Gastrocnemius medialis (tissue), 4 donors: Measurements from ENCODE around the gene USP21. TPM values are rescaled to one million over a fixed set of nuclear protein-coding genes. Genes with fewer than 3 reads are reported as not detected.

Source experiments
- ATAC-seq, 2 donors: fragments of 150-250 bp; one replicate each; pipeline ENCODE4 v1.9.1; 2016
- DNase-seq, 2 donors: peaks; one replicate each; pipeline ENCODE4 v3.0.0-alpha.2; 2019
- H3K27ac ChIP-seq, 4 donors: fragments of 200-600 bp; sonication (generic); 1 replicate in 1 of 4; 2 replicates in 3 of 4; pipeline ENCODE4 v1.5.1; 2016 to 2018; ENCODE audit warnings: mild to moderate bottlenecking in 2 of 4, moderate library complexity in 1 of 4
- H3K27me3 ChIP-seq, 3 donors: fragments of 200-600 bp; sonication (generic) in 2 of 3; 1 replicate in 1 of 3; 2 replicates in 2 of 3; pipeline versions ENCODE4 v1.5.1 to v1.6.0; 2016 to 2019; ENCODE audit warnings: mild to moderate bottlenecking in 1 of 3, moderate library complexity in 1 of 3
- H3K36me3 ChIP-seq, 2 donors: fragments of 200-600 bp; sonication (generic) in 1 of 2; one replicate each; pipeline ENCODE4 v1.5.1; 2017 to 2018
- H3K4me1 ChIP-seq, 2 donors: fragments of 200-600 bp; sonication (generic) in 1 of 2; one replicate each; pipeline ENCODE4 v1.5.1; 2016 to 2017; ENCODE audit warnings: mild to moderate bottlenecking in 2 of 2
- H3K4me3 ChIP-seq, 4 donors: fragments of 200-600 bp; sonication (generic) in 3 of 4; 1 replicate in 1 of 4; 2 replicates in 3 of 4; pipeline ENCODE4 v1.5.1; 2016 to 2019; ENCODE audit warnings: mild to moderate bottlenecking in 2 of 4
- H3K9me3 ChIP-seq, 3 donors: fragments of 200-600 bp; sonication (generic) in 2 of 3; 1 replicate in 1 of 3; 2 replicates in 2 of 3; pipeline ENCODE4 v1.5.1; 2016 to 2019
- POLR2A ChIP-seq, 2 donors: fragments of 450-650 bp; IDR thresholded peaks; one replicate each; pipeline ENCODE4 v1.6.1; 2017; ENCODE audit warnings: antibody characterized with exemption in 2 of 2, mild to moderate bottlenecking in 2 of 2, moderate library complexity in 2 of 2
- in situ Hi-C, 4 donors: fragments of 200-750 bp; cut with MboI; loops; one replicate each; pipeline versions ENCODE4 v1.15.0 to v1.8.0; 2017; ENCODE audit warnings: low sequenced_read_pairs in 4 of 4
- intact Hi-C: fragments of 100-400 bp; cut with DNase I; formaldehyde crosslinking; loops from one replicate; pipeline ENCODE4 v1.15.1; 2023; ENCODE audit warnings: low total_unique reads
- total RNA-seq, 4 donors: library from RNA; depleted of rRNA; stranded (reverse); fragments of >200 nt; gene quantifications; one replicate each; pipeline versions ENCODE4 v1.1.0 to v1.2.3, GENCODE V29; 2016
- TF ChIP-seq, protein P1 (sequence below), 5 experiments: fragments of 450-650 bp in 3 of 5; fragments of 200-600 bp in 2 of 5; sonication (generic) in 2 of 5; IDR thresholded peaks in 4 of 5; conservative IDR thresholded peaks in 1 of 5; 1 replicate in 4 of 5; 2 replicates in 1 of 5; pipeline ENCODE4 v1.5.1; 2016 to 2019; ENCODE audit warnings: antibody characterized with exemption in 5 of 5, mild to moderate bottlenecking in 3 of 5, moderate library complexity in 3 of 5

Gene USP21
- total RNA-seq, 4 donors from 2014 or later: 16.5 to 20.8 (median 18.0) TPM

DNA sequence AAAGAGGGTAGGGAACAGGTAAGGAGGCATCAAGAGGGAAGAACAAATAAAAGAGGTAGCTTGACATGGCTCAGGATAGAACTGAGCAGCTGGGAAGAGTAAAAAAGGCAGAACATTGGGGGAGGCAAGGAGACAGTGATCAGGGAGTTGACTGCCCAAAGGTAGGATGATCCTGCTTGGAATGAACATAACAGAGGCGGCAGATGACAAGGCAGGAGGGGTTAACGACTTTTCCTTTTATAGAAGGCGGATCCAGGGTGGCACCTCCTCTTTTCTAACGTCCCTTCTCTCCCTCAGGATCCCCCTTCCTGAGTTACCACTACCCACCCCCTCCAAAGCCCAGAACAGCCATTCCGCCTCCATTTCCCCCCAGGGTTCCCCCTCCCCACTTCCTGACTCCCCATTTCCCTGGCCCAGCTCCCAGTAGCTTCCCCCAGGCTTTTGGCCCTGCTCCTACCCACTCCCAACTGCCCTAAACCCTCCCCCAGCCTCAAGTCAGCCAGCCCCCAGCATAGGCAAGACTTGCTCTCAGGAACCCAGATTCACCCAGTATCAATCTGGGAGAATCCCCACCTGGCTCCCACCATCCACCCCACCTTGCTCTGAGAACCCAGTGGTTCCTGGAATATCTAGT, 40.3 kb downstream of the USP21 start:
- in situ Hi-C loops (loop anchor here (10.0 to 25.0 kb wide), 3 partner anchors 185 to 563 kb away; partner anchors contain the start of genes DUSP12 (in 2 of the 4) and ATF6 (in 1 of the 4)), intact Hi-C loops (loop anchor here (5.0 kb wide), 1 partner anchor 188 kb away; no protein-coding TSS in a partner anchor)
- TF ChIP-seq, protein P1, sequence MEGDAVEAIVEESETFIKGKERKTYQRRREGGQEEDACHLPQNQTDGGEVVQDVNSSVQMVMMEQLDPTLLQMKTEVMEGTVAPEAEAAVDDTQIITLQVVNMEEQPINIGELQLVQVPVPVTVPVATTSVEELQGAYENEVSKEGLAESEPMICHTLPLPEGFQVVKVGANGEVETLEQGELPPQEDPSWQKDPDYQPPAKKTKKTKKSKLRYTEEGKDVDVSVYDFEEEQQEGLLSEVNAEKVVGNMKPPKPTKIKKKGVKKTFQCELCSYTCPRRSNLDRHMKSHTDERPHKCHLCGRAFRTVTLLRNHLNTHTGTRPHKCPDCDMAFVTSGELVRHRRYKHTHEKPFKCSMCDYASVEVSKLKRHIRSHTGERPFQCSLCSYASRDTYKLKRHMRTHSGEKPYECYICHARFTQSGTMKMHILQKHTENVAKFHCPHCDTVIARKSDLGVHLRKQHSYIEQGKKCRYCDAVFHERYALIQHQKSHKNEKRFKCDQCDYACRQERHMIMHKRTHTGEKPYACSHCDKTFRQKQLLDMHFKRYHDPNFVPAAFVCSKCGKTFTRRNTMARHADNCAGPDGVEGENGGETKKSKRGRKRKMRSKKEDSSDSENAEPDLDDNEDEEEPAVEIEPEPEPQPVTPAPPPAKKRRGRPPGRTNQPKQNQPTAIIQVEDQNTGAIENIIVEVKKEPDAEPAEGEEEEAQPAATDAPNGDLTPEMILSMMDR (IDR thresholded peaks at IDR 0.05 in 4 of 5, conservative IDR thresholded peaks at IDR 0.05 in 1 of 5): no peak
- TF ChIP-seq POLR2A (IDR thresholded peaks at IDR 0.05): no peak
- H3K36me3 ChIP-seq: peaks cover 0 to 12% of the 10 kb centered on the region in 2 donors
- no peaks in the 10 kb centered on the region for H3K27me3 ChIP-seq
- peaks cover 54 to 57% of the 10 kb centered on the region in 2 donors for H3K4me1 ChIP-seq
- no peak overlapping the region for H3K4me3 ChIP-seq
- DNase-seq (no peak), ATAC-seq (no peak)
- peak overlapping the region; percentile 94 to 99 (median 98) for H3K27ac ChIP-seq
- H3K9me3 ChIP-seq: no peaks in the 10 kb centered on the region

DNA sequence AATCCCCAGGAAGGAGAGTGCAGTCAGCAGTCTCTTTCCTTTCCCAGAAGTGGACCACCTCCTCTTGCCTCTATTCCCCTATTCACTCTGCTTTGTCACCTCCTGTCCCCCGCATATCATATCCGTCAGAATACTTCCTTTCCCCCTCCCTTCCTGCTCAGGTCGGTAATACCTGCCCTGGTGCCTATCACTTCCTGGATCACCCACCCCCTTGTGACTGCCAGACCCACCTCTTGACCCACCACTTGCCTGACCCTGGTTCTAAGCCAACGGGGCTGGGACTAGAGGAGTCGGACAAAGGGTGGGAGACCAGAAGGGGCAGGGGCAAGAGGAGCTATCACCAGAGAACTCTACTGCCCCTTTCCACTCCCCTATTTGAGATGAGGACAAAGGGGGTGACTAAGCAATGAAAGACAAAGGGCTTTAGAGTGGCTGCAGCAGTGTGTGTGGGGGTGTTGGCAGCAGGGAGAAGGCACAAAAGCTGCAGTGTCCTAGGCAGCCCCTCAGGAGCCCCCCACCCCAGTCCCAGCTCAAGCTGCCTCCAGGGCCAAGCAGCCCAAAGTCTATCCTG, 41.2 kb downstream of the USP21 start:
- TF ChIP-seq POLR2A (IDR thresholded peaks at IDR 0.05): no peak
- TF ChIP-seq, protein P1 (IDR thresholded peaks at IDR 0.05 in 4 of 5, conservative IDR thresholded peaks at IDR 0.05 in 1 of 5): no peak
- H3K27ac ChIP-seq: peak overlapping the region; percentile 94 to 99 (median 98)
- intact Hi-C loops (loop anchor here (5.0 kb wide), 1 partner anchor 187 kb away; no protein-coding TSS in a partner anchor), in situ Hi-C loops (loop anchor here in 2 of 4 donors (25.0 kb wide), 1 partner anchor 537 kb away; the partner anchor contains the start of gene DUSP12 (in 2 of the 2))
- H3K9me3 ChIP-seq: no peaks in the 10 kb centered on the region
- H3K4me3 ChIP-seq: peak overlapping the region in 2 of 4 donors; percentile 83 to 84
- H3K36me3 ChIP-seq: peaks cover 0 to 21% of the 10 kb centered on the region in 2 donors
- ATAC-seq: no peak
- no peaks in the 10 kb centered on the region for H3K27me3 ChIP-seq
- peaks cover 54 to 66% of the 10 kb centered on the region in 2 donors for H3K4me1 ChIP-seq
- DNase-seq: no peak

DNA sequence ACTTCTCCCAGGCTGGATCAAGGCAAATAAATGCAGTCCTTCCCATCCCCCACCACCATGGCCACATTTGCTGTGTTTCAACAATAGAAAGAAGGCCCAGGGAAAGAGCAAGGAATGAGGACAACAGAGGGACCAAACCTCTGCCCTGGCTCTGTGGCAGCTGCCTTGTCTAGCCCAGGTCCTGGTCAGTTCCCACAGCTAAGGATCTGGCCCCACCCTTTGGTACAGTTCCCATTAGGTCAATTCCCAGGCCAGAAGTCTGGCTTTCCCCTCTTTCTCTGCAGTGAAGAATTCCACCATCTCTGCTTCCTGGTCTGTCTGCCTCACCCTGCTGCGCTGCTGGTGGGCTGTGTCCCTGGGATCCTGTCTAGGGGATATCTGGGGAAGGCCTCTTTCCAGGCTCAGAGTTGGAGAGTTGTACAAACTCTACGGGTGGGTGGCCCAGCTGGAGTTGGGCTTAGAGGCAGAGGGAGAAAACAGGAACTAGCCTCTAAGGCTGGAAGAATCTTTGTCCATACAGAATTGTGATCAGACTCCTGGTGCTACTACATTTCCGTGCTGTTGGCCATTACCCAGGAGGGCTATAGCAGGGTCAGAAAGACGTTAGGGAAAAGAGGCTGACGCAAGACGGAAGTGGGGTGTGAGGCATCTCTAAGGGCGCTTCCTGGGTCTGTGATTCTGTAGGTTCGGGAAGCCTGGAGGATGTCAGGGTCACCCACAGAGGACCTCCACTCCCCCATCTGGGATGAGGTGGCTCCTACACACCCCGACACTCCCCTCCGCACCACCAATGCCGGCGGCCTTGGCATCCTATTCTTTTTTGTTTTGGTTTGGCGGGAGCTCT, 41.9 kb downstream of the USP21 start:
- Histone ChIP-seq H3K4me1 (peaks cover 58 to 73% of the 10 kb centered on the region in 2 donors), H3K27ac (peak overlapping the region; percentile 94 to 99 (median 98)), H3K36me3 (peaks cover 0 to 25% of the 10 kb centered on the region in 2 donors), H3K4me3 (peak overlapping the region; percentile 66 to 93 (median 84)), H3K9me3 (no peaks in the 10 kb centered on the region), H3K27me3 (no peaks in the 10 kb centered on the region)
- peak; percentile 20 to 40 for ATAC-seq
- DNase-seq: peak; percentile 40 to 56
- intact Hi-C loops (loop anchor here (5.0 kb wide), 1 partner anchor 186 kb away; no protein-coding TSS in a partner anchor), in situ Hi-C loops (loop anchor here in 2 of 4 donors (25.0 kb wide), 1 partner anchor 536 kb away; the partner anchor contains the start of gene DUSP12 (in 2 of the 2))
- TF ChIP-seq, protein P1 (IDR thresholded peaks at IDR 0.05 in 4 of 5, conservative IDR thresholded peaks at IDR 0.05 in 1 of 5): no peak
- peak in 1 of 2 donors; percentile 5 for TF ChIP-seq POLR2A (IDR thresholded peaks at IDR 0.05)
